Panc1 (cell line): ENCODE results near the gene MTHFS. TPM values are rescaled to one million over a fixed set of nuclear protein-coding genes. Genes with fewer than 3 reads are reported as not detected.

Experiments
- ATAC-seq: fragments of 200-7000 bp; cut with Tn5 transposase; 2 replicates; pipeline ENCODE4 v1.9.1; 2020; ENCODE audit warnings: mild to moderate bottlenecking, moderate library complexity
- BruUV-seq: library from RNA; stranded (reverse); fragments of 400-500 nt; replicated peaks from 2 replicates; lab custom pipeline; 2021; lab: Mats Ljungman, UMichigan
- CTCF ChIA-PET: fragments of 300-600 bp; sonication (Branson Sonifier 250); formaldehyde crosslinking; loops from one replicate; lab custom pipeline; 2022; ENCODE audit warnings: antibody characterized with exemption; lab: Charles Lee
- POLR2A ChIA-PET: fragments of 300-600 bp; sonication (Branson Sonifier 250); formaldehyde crosslinking; loops from one replicate; lab custom pipeline; 2022; ENCODE audit warnings: antibody characterized with exemption; lab: Charles Lee
- DNase-seq: peaks from one replicate; pipeline ENCODE4 v3.0.0-alpha.2; 2010; ENCODE audit warnings: low read depth, low spot score
- H3K27ac ChIP-seq: 2 replicates; pipeline ENCODE4 v1.5.1; 2011; ENCODE audit warnings: mild to moderate bottlenecking, low read length, inconsistent platforms
- H3K27me3 ChIP-seq: fragments of 200-500 bp; sonication (Bioruptor generic); 2 replicates; pipeline ENCODE4 v1.6.0; 2014; ENCODE audit warnings: low read length, inconsistent platforms; ENCODE audit not compliant: control insufficient read depth, insufficient read depth
- H3K36me3 ChIP-seq: fragments of 200-500 bp; sonication (Bioruptor generic); 2 replicates; pipeline ENCODE4 v1.5.1; 2014; ENCODE audit warnings: inconsistent platforms, mild to moderate bottlenecking, low read length, moderate library complexity; ENCODE audit not compliant: control insufficient read depth, insufficient read depth
- H3K4me1 ChIP-seq: 2 replicates; pipeline ENCODE4 v1.5.1; 2011; ENCODE audit warnings: inconsistent platforms, mild to moderate bottlenecking, low read length, moderate library complexity; ENCODE audit not compliant: control insufficient read depth, insufficient read depth
- H3K4me3 ChIP-seq, 2 experiments: 2 replicates each; pipeline ENCODE4 v1.5.1; 2011 to 2012; ENCODE audit warnings: low read depth in 2 of 2, low read length in 2 of 2, mild to moderate bottlenecking in 2 of 2, inconsistent platforms in 1 of 2, moderate library complexity in 1 of 2
- H3K9me3 ChIP-seq: fragments of 200-500 bp; sonication (Bioruptor generic); 2 replicates; pipeline ENCODE4 v1.5.1; 2014; ENCODE audit warnings: low read depth, mild to moderate bottlenecking, inconsistent platforms, low read length, moderate library complexity; ENCODE audit not compliant: control insufficient read depth, insufficient read depth
- POLR2AphosphoS5 ChIP-seq: IDR thresholded peaks from 2 replicates; pipeline ENCODE4 v1.6.1; 2012; ENCODE audit warnings: mild to moderate bottlenecking, low read depth, low read length, moderate library complexity
- REST ChIP-seq, 2 experiments: IDR thresholded peaks; 2 replicates each; pipeline ENCODE4 v1.6.1; 2011 to 2012; ENCODE audit warnings: low read depth in 2 of 2, control low read depth in 1 of 2, low read length in 1 of 2, mild to moderate bottlenecking in 1 of 2, moderate library complexity in 1 of 2; ENCODE audit not compliant: insufficient read depth in 1 of 2
- SIN3A ChIP-seq: IDR thresholded peaks from 2 replicates; pipeline ENCODE4 v1.6.1; 2012; ENCODE audit warnings: low read depth, mild to moderate bottlenecking, low read length, moderate library complexity, borderline replicate concordance; ENCODE audit not compliant: insufficient read depth
- TCF7L2 ChIP-seq: IDR thresholded peaks from 2 replicates; pipeline ENCODE4 v1.6.1; 2011; ENCODE audit warnings: mild to moderate bottlenecking, low read depth, low read length, inconsistent platforms
- in situ Hi-C: cut with HindIII; loops from 2 replicates; pipeline ENCODE4 v1.10.0; 2016; ENCODE audit warnings: low sequenced_read_pairs, low pct_unique_long_range_greater_than_20kb
- intact Hi-C: fragments of 100-400 bp; cut with micrococcal nuclease; formaldehyde crosslinking; loops from one replicate; pipeline ENCODE4 v1.10.0; 2022; ENCODE audit not compliant: unreplicated experiment
- total RNA-seq: library from RNA; stranded (reverse); gene quantifications from one replicate; pipeline ENCODE4 v1.2.1, GENCODE V29; 2021; ENCODE audit not compliant: unreplicated experiment
- TF ChIP-seq, protein P1 (sequence below): fragments of 450-650 bp; IDR thresholded peaks from 2 replicates; pipeline ENCODE4 v1.5.1; 2017; ENCODE audit warnings: mild to moderate bottlenecking

The MTHFS gene
- total RNA-seq, 1 experiment from 2014 or later = 50.0 TPM

DNA sequence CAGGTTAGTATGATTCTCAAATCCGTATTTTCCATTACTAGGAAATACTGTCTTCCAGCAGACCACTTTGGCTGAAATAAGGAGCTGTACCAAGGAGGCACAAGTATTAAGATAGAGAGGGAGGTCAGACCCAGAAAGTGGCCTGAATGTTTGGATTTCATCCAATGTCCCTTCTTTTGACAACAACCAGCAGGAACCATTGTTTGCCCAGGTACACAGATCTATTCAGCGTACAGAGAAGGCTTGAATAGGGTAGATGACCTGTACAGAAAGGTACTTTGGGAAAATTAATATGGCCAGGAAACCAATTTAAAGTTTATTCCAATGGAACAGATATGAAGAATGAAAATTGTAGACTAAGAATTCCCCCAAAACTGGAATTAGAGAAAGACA lies 12.6 kb downstream of the MTHFS start:
- ChIA-PET CTCF (no interaction called here), POLR2A (no interaction called here)
- DNase-seq (no peak), ATAC-seq (no peak)
- Histone ChIP-seq H3K27me3 (no peaks in the 10 kb centered on the region), H3K9me3 (peaks cover 9% of the 10 kb centered on the region; the same call in 1 of the 2 replicates), H3K4me3 (no peak overlapping the region), H3K4me1 (no peaks in the 10 kb centered on the region), H3K36me3 (peaks cover 12% of the 10 kb centered on the region; the same call in 1 of the 2 replicates), H3K27ac (no peak overlapping the region)
- TF ChIP-seq, protein P1, sequence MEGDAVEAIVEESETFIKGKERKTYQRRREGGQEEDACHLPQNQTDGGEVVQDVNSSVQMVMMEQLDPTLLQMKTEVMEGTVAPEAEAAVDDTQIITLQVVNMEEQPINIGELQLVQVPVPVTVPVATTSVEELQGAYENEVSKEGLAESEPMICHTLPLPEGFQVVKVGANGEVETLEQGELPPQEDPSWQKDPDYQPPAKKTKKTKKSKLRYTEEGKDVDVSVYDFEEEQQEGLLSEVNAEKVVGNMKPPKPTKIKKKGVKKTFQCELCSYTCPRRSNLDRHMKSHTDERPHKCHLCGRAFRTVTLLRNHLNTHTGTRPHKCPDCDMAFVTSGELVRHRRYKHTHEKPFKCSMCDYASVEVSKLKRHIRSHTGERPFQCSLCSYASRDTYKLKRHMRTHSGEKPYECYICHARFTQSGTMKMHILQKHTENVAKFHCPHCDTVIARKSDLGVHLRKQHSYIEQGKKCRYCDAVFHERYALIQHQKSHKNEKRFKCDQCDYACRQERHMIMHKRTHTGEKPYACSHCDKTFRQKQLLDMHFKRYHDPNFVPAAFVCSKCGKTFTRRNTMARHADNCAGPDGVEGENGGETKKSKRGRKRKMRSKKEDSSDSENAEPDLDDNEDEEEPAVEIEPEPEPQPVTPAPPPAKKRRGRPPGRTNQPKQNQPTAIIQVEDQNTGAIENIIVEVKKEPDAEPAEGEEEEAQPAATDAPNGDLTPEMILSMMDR = no peak
- no peak for TF ChIP-seq REST (IDR thresholded peaks at IDR 0.05; ENCODE audit: insufficient read depth in 1 of 2, low read depth in 2 of 2, low read length in 1 of 2)
- no peak for TF ChIP-seq TCF7L2
- TF ChIP-seq POLR2AphosphoS5 = no peak
- TF ChIP-seq SIN3A = no peak
- intact Hi-C loops (no loop called here), in situ Hi-C loops (no loop called here)
- no TSS peak for BruUV-seq

GRCh38 chr15:79883579-79884203 lies 13.1 kb downstream of the MTHFS start:
- Histone ChIP-seq H3K27me3 (no peaks in the 10 kb centered on the region), H3K4me1 (no peaks in the 10 kb centered on the region), H3K4me3 (no peak overlapping the region), H3K27ac (no peak overlapping the region), H3K36me3 (peaks cover 9% of the 10 kb centered on the region; the same call in 1 of the 2 replicates), H3K9me3 (peaks cover 14% of the 10 kb centered on the region; the same call in 1 of the 2 replicates)
- ChIA-PET CTCF (no interaction called here), POLR2A (no interaction called here)
- ATAC-seq (no peak), DNase-seq (no peak)
- in situ Hi-C loops = no loop called here
- intact Hi-C loops = no loop called here
- TF ChIP-seq REST (IDR thresholded peaks at IDR 0.05; ENCODE audit: insufficient read depth in 1 of 2, low read depth in 2 of 2, low read length in 1 of 2) (no peak), POLR2AphosphoS5 (no peak), TCF7L2 (no peak), SIN3A (no peak)
- TF ChIP-seq, protein P1 = no peak
- no TSS peak for BruUV-seq
